SK-N-SH (cell line): ENCODE results near the gene DUSP15. TPM values are rescaled to one million over a fixed set of nuclear protein-coding genes. Genes with fewer than 3 reads are reported as not detected.
A peak's percentile ranks its signal among the peaks of the same experiment; 100 is the strongest.

Experiments
- CTCF ChIA-PET: fragments of 300-600, 350-600 bp; formaldehyde crosslinking; extraction: SDS; loops from one replicate; lab custom pipeline; 2021; lab: Yijun Ruan, JAX
- POLR2A ChIA-PET: fragments of 350-600 bp; sonication (Branson Sonifier 250); formaldehyde crosslinking; extraction: SDS; loops from one replicate; lab custom pipeline; 2020; ENCODE audit warnings: antibody characterized with exemption, inconsistent platforms; lab: Yijun Ruan, JAX
- DNase-seq: peaks from one replicate; pipeline ENCODE4 v3.0.0; 2012
- H2AFZ ChIP-seq: fragments of 200-600 bp; sonication (generic); 2 replicates; pipeline ENCODE4 v1.8.1; 2016; ENCODE audit warnings: antibody characterized with exemption, mild to moderate bottlenecking, low read depth
- H3F3A ChIP-seq: fragments of 200-600 bp; sonication (generic); replicated peaks from 2 replicates; pipeline ENCODE3; 2016; ENCODE audit warnings: antibody characterized with exemption, mild to moderate bottlenecking; ENCODE audit not compliant: insufficient read depth
- H3K27ac ChIP-seq, 2 experiments: fragments of 200-500 bp in 1 of 2; fragments of 200-600 bp in 1 of 2; sonication (Bioruptor generic) in 1 of 2; sonication (generic), shearing (Covaris generic) in 1 of 2; 2 replicates each; pipeline versions ENCODE4 v1.5.1 to v1.6.1; 2014 to 2016; ENCODE audit warnings: low read depth in 2 of 2, inconsistent platforms in 1 of 2, low read length in 1 of 2, mild to moderate bottlenecking in 1 of 2, mixed read lengths in 1 of 2
- H3K27me3 ChIP-seq: fragments of 200-600 bp; sonication (generic), shearing (Covaris generic); 2 replicates; pipeline ENCODE4 v1.6.1; 2016; ENCODE audit warnings: mixed run types; ENCODE audit not compliant: insufficient read depth
- H3K36me3 ChIP-seq, 2 experiments: fragments of 200-500 bp in 1 of 2; fragments of 200-600 bp in 1 of 2; sonication (Bioruptor generic) in 1 of 2; sonication (generic) in 1 of 2; replicated peaks in 1 of 2; 2 replicates each; pipeline versions ENCODE3 to v1.5.1; 2014 to 2016; ENCODE audit warnings: low read length in 1 of 2, mild to moderate bottlenecking in 1 of 2; ENCODE audit not compliant: insufficient read depth in 2 of 2, control insufficient read depth in 1 of 2
- H3K4me1 ChIP-seq, 2 experiments: fragments of 200-500 bp in 1 of 2; fragments of 200-600 bp in 1 of 2; sonication (Bioruptor generic) in 1 of 2; sonication (generic), shearing (Covaris generic) in 1 of 2; 2 replicates each; pipeline versions ENCODE4 v1.5.1 to v1.6.1; 2014 to 2016; ENCODE audit warnings: low read depth in 1 of 2, low read length in 1 of 2, mixed run types in 1 of 2; ENCODE audit not compliant: insufficient read depth in 2 of 2, control insufficient read depth in 1 of 2
- H3K4me2 ChIP-seq: fragments of 200-600 bp; sonication (generic), shearing (Covaris generic); 2 replicates; pipeline ENCODE4 v1.6.1; 2017; ENCODE audit warnings: mixed run types
- H3K4me3 ChIP-seq, 2 experiments: fragments of 200-500 bp in 1 of 2; fragments of 200-600 bp in 1 of 2; sonication (Bioruptor generic) in 1 of 2; sonication (generic), shearing (Covaris generic) in 1 of 2; 2 replicates each; pipeline versions ENCODE4 v1.5.1 to v1.8.1; 2014 to 2016; ENCODE audit warnings: low read depth in 2 of 2, inconsistent platforms in 1 of 2, low read length in 1 of 2, mild to moderate bottlenecking in 1 of 2, mixed read lengths in 1 of 2, moderate library complexity in 1 of 2
- H3K79me2 ChIP-seq: fragments of 200-600 bp; sonication (generic); 2 replicates; pipeline ENCODE4 v1.8.1; 2017; ENCODE audit warnings: mild to moderate bottlenecking; ENCODE audit not compliant: insufficient read depth
- H3K9ac ChIP-seq: fragments of 200-600 bp; sonication (generic); 2 replicates; pipeline ENCODE4 v1.6.1; 2017; ENCODE audit warnings: mixed run types
- H3K9me2 ChIP-seq: fragments of 200-600 bp; sonication (generic); 2 replicates; pipeline ENCODE4 v1.6.1; 2017; ENCODE audit warnings: mixed run types
- H3K9me3 ChIP-seq: fragments of 200-600 bp; sonication (generic); 2 replicates; pipeline ENCODE4 v1.6.1; 2017; ENCODE audit warnings: mixed run types, mild to moderate bottlenecking, moderate library complexity
- H4K20me1 ChIP-seq: fragments of 200-600 bp; sonication (generic); 2 replicates; pipeline ENCODE4 v1.6.1; 2017; ENCODE audit warnings: mild to moderate bottlenecking, mixed run types; ENCODE audit not compliant: insufficient read depth
- JUND ChIP-seq: IDR thresholded peaks from 2 replicates; pipeline ENCODE4 v1.4.0; 2012
- NFIC ChIP-seq: IDR thresholded peaks from 2 replicates; pipeline ENCODE4 v1.4.0; 2012; ENCODE audit warnings: borderline replicate concordance
- RCOR1 ChIP-seq: fragments of 150-350 bp; IDR thresholded peaks from 2 replicates; pipeline ENCODE4 v1.6.1; 2017; ENCODE audit warnings: antibody characterized with exemption, low read length
- WGBS: methylation state at CpG from one replicate; pipeline ENCODE4 v1.1.6; 2017; ENCODE audit warnings: low lambda C conversion rate; 5-methylcytosine and 5-hydroxymethylcytosine counted together
- polyA plus RNA-seq, 3 experiments: library from polyadenylated mRNA; depleted of rRNA; stranded (reverse); fragments of >200 nt; gene quantifications; 2 replicates each; pipeline ENCODE4 v1.2.3, GENCODE V29; 2012
- TF ChIP-seq, protein P1 (sequence below): fragments of 150-350 bp; IDR thresholded peaks from 2 replicates; pipeline ENCODE4 v1.6.1; 2017; ENCODE audit warnings: antibody characterized with exemption, low read length, low read depth, borderline replicate concordance
- TF ChIP-seq, protein P2 (sequence below): IDR thresholded peaks from 2 replicates; pipeline ENCODE4 v1.4.0; 2012; ENCODE audit warnings: low read depth
- TF ChIP-seq, protein P3 (sequence below): IDR thresholded peaks from 2 replicates; pipeline ENCODE4 v1.6.1; 2012; ENCODE audit warnings: mild to moderate bottlenecking, low read depth, low read length, moderate library complexity

Gene DUSP15
- polyA plus RNA-seq, 1 of the 3 experiments (the other 2 are of a cell fraction), result 5.4 TPM

DNA sequence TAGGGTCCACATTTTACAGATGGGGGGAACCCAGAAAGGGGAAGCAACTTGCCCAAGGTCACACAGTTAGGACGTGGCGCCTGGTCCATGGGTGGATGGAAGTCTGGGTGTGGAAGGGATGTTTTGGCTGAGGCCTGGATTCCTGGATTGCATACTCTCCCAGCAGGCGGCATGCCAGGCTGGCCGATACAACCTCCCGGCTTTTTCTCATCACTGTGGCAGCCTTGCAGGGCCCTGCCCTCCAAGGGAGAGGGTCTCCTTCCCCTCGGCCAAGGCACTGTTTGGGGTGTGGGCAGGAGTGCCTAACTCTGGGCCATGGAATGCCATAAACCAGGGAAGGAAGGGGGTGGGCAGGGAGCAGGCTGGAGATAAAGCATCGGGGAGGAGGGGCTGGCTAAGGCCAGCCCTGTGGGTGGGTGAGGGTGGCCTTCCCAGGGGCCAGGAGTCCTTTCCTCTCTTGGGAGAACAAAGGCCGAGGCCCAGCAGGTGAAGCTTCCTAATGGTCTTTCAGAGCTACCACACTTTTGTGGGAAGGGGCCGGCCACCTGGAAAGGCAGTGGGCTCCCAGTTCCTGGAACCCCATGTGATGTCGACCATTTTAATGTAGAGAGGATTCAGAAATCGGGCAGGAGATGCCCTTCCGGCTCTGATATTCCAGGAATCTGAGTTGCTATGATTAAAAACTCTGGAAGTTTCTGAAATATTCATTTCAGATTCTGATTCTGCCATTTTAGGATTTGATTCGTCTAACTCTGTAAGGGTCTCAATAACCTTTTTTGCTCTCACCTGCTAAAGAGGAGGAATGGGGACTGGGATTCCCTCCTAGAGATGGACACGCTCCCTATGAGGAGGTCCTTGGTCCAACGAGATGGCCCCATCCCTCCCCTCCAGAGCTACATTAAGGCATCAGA lies 29.2 kb downstream of the DUSP15 start (continued):
- TF ChIP-seq RCOR1 (no peak), JUND (no peak)
- TF ChIP-seq, all 33 proteins: peak for 0

DNA sequence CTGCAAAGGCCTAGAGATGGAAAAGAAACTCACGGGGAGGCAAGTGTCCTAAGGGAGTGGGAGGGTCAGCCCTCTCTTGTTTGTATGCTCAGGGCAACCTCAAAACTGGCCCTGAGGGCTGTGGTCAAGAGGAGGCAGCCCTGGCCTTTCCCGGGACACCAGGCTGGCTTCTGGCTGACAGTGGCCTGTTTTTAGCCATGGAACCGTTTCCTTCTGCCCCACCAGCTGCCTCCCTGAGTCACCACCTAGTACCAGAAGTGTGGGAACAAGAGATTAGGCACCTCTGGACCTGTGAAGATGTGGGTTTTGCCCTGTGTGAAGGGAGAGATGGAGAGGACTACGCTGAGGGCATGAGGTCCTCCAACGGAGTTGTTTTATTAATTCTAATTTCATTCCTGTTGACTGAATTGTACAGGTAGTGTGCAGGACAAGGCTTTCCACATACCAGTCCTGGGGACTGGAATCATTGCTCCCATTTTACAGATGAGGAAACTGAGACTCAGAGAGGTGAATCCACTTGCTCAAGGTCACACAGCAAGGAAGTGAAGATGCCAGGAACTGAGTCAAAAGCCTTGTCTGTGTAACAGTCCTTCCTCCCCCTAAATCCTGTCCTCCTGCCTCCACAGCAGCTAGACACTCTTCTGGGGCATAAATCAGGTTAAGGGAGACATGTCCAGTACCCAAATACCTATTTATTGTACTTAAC lies 30.4 kb downstream of the DUSP15 start:
- no peaks in the 10 kb centered on the region for H3K36me3 ChIP-seq
- H2AFZ ChIP-seq, result no peak overlapping the region
- no peak overlapping the region for H3K4me2 ChIP-seq
- no peaks in the 10 kb centered on the region for H3K9me2 ChIP-seq
- ChIA-PET CTCF (interaction anchor here (1.4 to 15.5 kb wide), 4 partner anchors 13 to 193 kb away, joined by 3 to 174 read pairs (median 32); partner anchors contain the start of gene PDRG1), POLR2A (no interaction called here)
- peak overlapping the region in 1 of 2 experiments; percentile 76; a peak in 2 of 4 replicates for H3K27ac ChIP-seq
- peaks cover 39% of the 10 kb centered on the region for H3F3A ChIP-seq
- no peaks in the 10 kb centered on the region for H4K20me1 ChIP-seq
- H3K4me3 ChIP-seq, result no peak overlapping the region
- no peaks in the 10 kb centered on the region for H3K9me3 ChIP-seq
- 67% methylated on average over 5 of the region's 5 CpGs for WGBS
- H3K4me1 ChIP-seq, result peaks cover 60 to 65% of the 10 kb centered on the region in 2 experiments
- H3K27me3 ChIP-seq, result no peaks in the 10 kb centered on the region
- TF ChIP-seq, protein P1, sequence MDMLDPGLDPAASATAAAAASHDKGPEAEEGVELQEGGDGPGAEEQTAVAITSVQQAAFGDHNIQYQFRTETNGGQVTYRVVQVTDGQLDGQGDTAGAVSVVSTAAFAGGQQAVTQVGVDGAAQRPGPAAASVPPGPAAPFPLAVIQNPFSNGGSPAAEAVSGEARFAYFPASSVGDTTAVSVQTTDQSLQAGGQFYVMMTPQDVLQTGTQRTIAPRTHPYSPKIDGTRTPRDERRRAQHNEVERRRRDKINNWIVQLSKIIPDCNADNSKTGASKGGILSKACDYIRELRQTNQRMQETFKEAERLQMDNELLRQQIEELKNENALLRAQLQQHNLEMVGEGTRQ, result no peak
- TF ChIP-seq RCOR1, result peak; percentile 35; the same call in 1 of the 2 replicates
- DNase-seq, result no peak
- H3K79me2 ChIP-seq, result no peaks in the 10 kb centered on the region
- no peak overlapping the region for H3K9ac ChIP-seq

DNA sequence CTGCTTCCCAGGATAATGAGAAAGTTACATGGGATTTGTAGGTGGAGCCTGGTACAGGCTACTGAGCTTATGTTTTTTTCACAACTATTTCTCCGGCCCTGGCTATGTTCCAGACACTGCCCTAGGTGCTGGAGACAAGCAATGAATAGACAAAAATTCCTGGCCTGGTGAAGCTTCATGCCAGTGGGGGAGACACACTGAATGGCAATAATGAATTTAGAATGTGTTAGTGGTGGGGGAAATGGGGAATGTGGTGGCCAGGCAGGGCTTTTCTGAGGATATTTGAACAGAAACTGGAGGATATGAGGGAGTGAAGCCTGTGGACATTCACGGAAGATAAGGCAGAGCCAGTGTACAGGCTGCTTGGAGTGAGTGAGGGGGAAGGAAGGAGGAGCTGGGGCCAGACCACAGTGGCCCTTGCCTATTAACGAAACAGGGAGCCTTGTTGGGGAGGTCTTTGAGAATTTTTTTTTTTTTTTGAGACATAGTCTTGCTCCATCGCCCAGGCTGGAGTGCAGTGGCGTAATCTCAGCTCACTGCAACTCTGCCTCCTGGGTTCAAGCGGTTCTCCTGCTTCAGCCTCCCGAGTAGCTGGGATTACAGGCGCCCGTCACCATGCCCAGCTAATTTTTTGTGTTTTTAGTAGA lies 31.6 kb downstream of the DUSP15 start:
- Histone ChIP-seq H3K27ac (peak overlapping the region; percentile 62 to 88; a peak in 2 of 4 replicates), H3K4me1 (peaks cover 63 to 65% of the 10 kb centered on the region in 2 experiments)

More for the DNA sequence above, 31.6 kb downstream of the DUSP15 start:
- H3F3A ChIP-seq, result peaks cover 40% of the 10 kb centered on the region
- H4K20me1 ChIP-seq, result no peaks in the 10 kb centered on the region
- WGBS, result 89% methylated on average over 9 of the region's 9 CpGs
- POLR2A ChIA-PET, result no interaction called here
- no peaks in the 10 kb centered on the region for H3K27me3 ChIP-seq
- H2AFZ ChIP-seq, result no peak overlapping the region
- TF ChIP-seq, protein P2, sequence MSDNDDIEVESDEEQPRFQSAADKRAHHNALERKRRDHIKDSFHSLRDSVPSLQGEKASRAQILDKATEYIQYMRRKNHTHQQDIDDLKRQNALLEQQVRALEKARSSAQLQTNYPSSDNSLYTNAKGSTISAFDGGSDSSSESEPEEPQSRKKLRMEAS, result no peak
- TF ChIP-seq NFIC, result peak; percentile 23; the same call in 1 of the 2 replicates
- TF ChIP-seq, protein P3, sequence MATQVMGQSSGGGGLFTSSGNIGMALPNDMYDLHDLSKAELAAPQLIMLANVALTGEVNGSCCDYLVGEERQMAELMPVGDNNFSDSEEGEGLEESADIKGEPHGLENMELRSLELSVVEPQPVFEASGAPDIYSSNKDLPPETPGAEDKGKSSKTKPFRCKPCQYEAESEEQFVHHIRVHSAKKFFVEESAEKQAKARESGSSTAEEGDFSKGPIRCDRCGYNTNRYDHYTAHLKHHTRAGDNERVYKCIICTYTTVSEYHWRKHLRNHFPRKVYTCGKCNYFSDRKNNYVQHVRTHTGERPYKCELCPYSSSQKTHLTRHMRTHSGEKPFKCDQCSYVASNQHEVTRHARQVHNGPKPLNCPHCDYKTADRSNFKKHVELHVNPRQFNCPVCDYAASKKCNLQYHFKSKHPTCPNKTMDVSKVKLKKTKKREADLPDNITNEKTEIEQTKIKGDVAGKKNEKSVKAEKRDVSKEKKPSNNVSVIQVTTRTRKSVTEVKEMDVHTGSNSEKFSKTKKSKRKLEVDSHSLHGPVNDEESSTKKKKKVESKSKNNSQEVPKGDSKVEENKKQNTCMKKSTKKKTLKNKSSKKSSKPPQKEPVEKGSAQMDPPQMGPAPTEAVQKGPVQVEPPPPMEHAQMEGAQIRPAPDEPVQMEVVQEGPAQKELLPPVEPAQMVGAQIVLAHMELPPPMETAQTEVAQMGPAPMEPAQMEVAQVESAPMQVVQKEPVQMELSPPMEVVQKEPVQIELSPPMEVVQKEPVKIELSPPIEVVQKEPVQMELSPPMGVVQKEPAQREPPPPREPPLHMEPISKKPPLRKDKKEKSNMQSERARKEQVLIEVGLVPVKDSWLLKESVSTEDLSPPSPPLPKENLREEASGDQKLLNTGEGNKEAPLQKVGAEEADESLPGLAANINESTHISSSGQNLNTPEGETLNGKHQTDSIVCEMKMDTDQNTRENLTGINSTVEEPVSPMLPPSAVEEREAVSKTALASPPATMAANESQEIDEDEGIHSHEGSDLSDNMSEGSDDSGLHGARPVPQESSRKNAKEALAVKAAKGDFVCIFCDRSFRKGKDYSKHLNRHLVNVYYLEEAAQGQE, result peak; percentile 60; the same call in 1 of the 2 replicates
- TF ChIP-seq, all 33 proteins: peak for 2
- Histone ChIP-seq H3K9ac (no peak overlapping the region), H3K36me3 (no peaks in the 10 kb centered on the region), H3K79me2 (no peaks in the 10 kb centered on the region), H3K9me3 (no peaks in the 10 kb centered on the region), H3K4me3 (no peak overlapping the region), H3K9me2 (no peaks in the 10 kb centered on the region), H3K4me2 (peak overlapping the region; percentile 30; the same call in 1 of the 2 replicates)
- DNase-seq, result no peak
- CTCF ChIA-PET, result interaction anchor here (1.1 to 15.5 kb wide), 7 partner anchors 9 to 276 kb away, joined by 4 to 174 read pairs (median 43); partner anchors contain the start of gene FOXS1
